ENCODE measurements around the gene XRCC1. TPM values are rescaled to one million over a fixed set of nuclear protein-coding genes. Genes with fewer than 3 reads are reported as not detected.

XRCC1 gene
- total RNA-seq, 1 donor from 2014 or later: 20.9 TPM

DNA sequence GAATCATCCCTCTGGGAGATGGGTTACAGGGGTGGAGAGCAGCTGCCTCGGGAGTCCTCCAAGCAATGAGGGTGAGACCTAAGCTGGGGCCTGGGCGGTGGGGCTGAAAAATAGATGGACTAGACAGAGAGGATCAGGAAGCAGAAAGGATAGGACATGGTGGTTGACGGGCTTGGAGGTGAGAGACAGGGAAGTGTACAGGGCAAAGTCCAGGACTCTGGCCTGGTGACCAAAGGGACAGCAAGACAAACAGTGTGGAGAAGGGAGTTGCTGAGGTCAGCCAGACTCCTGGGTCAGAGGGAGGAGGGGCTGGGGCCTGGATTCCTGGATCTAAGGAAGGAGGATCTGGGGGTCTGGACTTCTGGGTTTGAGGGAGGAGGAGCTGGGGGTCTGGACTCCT is 76.3 kb downstream of the XRCC1 start:
- TF ChIP-seq POLR2A (IDR thresholded peaks at IDR 0.05) (no peak), CTCF (IDR thresholded peaks at IDR 0.05) (no peak), POLR2AphosphoS5 (IDR thresholded peaks at IDR 0.05; ENCODE audit: insufficient read depth in 1 of 2, low read depth in 1 of 2) (no peak)
- DNase-seq (ENCODE audit: extremely low spot score in 2 of 2): no peak
- Histone ChIP-seq H3K9me3 (no peaks in the 10 kb centered on the region), H3K27me3 (no peaks in the 10 kb centered on the region), H3K36me3 (peaks cover 0 to 31% of the 10 kb centered on the region in 2 donors), H3K27ac (no peak overlapping the region), H3K4me3 (no peak overlapping the region), H3K4me1 (peaks cover 26% of the 10 kb centered on the region)
- intact Hi-C loops (cut with DNase I): no loop called here

GRCh38 chr19:43498233-43498842 is 77.0 kb downstream of the XRCC1 start:
- Histone ChIP-seq H3K4me1 (peaks cover 26% of the 10 kb centered on the region), H3K27me3 (no peaks in the 10 kb centered on the region), H3K36me3 (peaks cover 0 to 31% of the 10 kb centered on the region in 2 donors), H3K4me3 (no peak overlapping the region), H3K27ac (no peak overlapping the region), H3K9me3 (no peaks in the 10 kb centered on the region)
- TF ChIP-seq POLR2AphosphoS5 (IDR thresholded peaks at IDR 0.05; ENCODE audit: insufficient read depth in 1 of 2, low read depth in 1 of 2): no peak
- TF ChIP-seq CTCF (IDR thresholded peaks at IDR 0.05): no peak
- no peak for TF ChIP-seq POLR2A (IDR thresholded peaks at IDR 0.05)
- intact Hi-C loops (cut with DNase I): no loop called here
- no peak for DNase-seq (ENCODE audit: extremely low spot score in 2 of 2)

DNA sequence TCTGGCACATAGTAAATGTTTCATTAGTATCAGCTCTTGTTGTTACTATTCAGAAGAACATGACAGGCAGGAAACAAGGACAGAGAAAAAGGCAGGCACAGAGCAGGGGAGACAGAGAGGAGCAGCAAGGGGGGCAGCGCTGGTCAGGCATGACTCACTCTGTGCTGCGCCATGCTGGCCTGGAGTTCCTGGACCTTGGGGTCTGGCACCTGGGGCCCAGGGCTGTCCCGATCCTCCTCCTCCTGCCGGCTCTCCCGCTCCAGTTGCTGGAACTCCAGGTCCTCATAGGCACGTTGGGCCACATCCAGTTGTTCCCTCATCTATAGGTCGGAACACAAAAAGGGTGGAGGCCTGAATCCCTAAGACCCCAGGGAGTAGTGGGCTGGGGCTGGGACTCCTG is 78.4 kb downstream of the XRCC1 start:
- Histone ChIP-seq H3K9me3 (no peaks in the 10 kb centered on the region), H3K36me3 (peaks cover 0 to 31% of the 10 kb centered on the region in 2 donors), H3K4me1 (peaks cover 13% of the 10 kb centered on the region), H3K27ac (no peak overlapping the region), H3K4me3 (no peak overlapping the region), H3K27me3 (no peaks in the 10 kb centered on the region)
- intact Hi-C loops (cut with DNase I): no loop called here
- DNase-seq (ENCODE audit: extremely low spot score in 2 of 2): no peak
- TF ChIP-seq POLR2AphosphoS5 (IDR thresholded peaks at IDR 0.05; ENCODE audit: insufficient read depth in 1 of 2, low read depth in 1 of 2) (no peak), POLR2A (IDR thresholded peaks at IDR 0.05) (no peak), CTCF (IDR thresholded peaks at IDR 0.05) (no peak)

DNA sequence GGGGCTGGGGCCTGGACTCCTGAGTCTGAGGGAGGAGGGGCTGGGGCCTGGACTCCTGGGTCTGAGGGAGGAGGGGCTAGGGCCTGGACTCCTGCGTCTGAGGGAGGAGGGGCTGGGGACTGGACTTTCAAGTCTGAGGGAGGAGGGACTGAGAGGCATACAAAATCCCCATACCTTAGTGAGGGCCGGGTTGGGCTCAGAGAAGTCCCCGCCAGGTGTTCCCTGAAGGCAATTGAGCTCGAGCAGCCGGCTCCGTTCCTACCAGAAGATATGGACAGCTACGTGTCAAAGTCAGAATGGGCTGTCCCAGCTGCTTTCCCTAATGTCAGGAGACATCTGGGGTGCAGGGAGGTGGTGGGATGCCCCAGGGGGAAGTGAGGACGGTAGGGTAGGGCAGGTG is 80.2 kb downstream of the XRCC1 start:
- no peak for TF ChIP-seq POLR2AphosphoS5 (IDR thresholded peaks at IDR 0.05; ENCODE audit: insufficient read depth in 1 of 2, low read depth in 1 of 2)
- TF ChIP-seq POLR2A (IDR thresholded peaks at IDR 0.05): no peak
- no peak for TF ChIP-seq CTCF (IDR thresholded peaks at IDR 0.05)
- Histone ChIP-seq H3K27me3 (no peaks in the 10 kb centered on the region), H3K4me3 (no peak overlapping the region), H3K36me3 (peaks cover 0 to 34% of the 10 kb centered on the region in 2 donors), H3K9me3 (no peaks in the 10 kb centered on the region), H3K27ac (no peak overlapping the region), H3K4me1 (peaks cover 6% of the 10 kb centered on the region)
- DNase-seq (ENCODE audit: extremely low spot score in 2 of 2): no peak
- intact Hi-C loops (cut with DNase I): no loop called here

Other genes starting within 250 kb of the XRCC1 start
- gene CD177, start 221.8 kb downstream of the XRCC1 start, total RNA-seq: not detected
- not detected for gene TEX101, start 160.6 kb downstream of the XRCC1 start, total RNA-seq
- 247 TPM for gene LYPD3, start 109.9 kb downstream of the XRCC1 start, total RNA-seq
- 24.3 TPM for gene PHLDB3, start 70.8 kb downstream of the XRCC1 start, total RNA-seq
- 74.4 TPM for gene ETHE1, start 48.3 kb downstream of the XRCC1 start, total RNA-seq
- gene ZNF575, start 42.3 kb downstream of the XRCC1 start, total RNA-seq: 2.9 TPM
- 8.8 TPM for gene PINLYP, start 274 bp upstream of the XRCC1 start, total RNA-seq
- gene IRGQ, start 20.6 kb upstream of the XRCC1 start, total RNA-seq: 11.0 TPM
- gene ZNF576, start 21.1 kb upstream of the XRCC1 start, total RNA-seq: 21.9 TPM
- 0.98 TPM for gene SRRM5, start 36.6 kb upstream of the XRCC1 start, total RNA-seq
- 30.9 TPM for gene ZNF428, start 44.1 kb upstream of the XRCC1 start, total RNA-seq
- 4.7 TPM for gene CADM4, start 64.3 kb upstream of the XRCC1 start, total RNA-seq
- gene PLAUR, start 94.6 kb upstream of the XRCC1 start, total RNA-seq: 16.2 TPM
- not detected for gene IRGC, start 140.5 kb upstream of the XRCC1 start, total RNA-seq
- 56.5 TPM for gene SMG9, start 179.4 kb upstream of the XRCC1 start, total RNA-seq
- gene KCNN4, start 205.4 kb upstream of the XRCC1 start, total RNA-seq: 16.2 TPM
- gene LYPD5, start 226.9 kb upstream of the XRCC1 start, total RNA-seq: 3.7 TPM